SU-DHL-6 (cell line): ENCODE data around the gene ZNF292.

Source experiments
- CTCF ChIP-seq: fragments of 200-600 bp; sonication (generic); IDR thresholded peaks from one replicate; pipeline ENCODE4 v1.5.1; 2017; ENCODE audit warnings: antibody characterized with exemption, mild to moderate bottlenecking, low read length, moderate library complexity; ENCODE audit not compliant: insufficient read depth, poor library complexity, severe bottlenecking
- EZH2phosphoT487 ChIP-seq: fragments of 200-600 bp; sonication (generic), shearing (Covaris generic); conservative IDR thresholded peaks from 2 replicates; pipeline ENCODE4 v1.6.1; 2018; ENCODE audit warnings: mild to moderate bottlenecking, antibody characterized with exemption, low read length, moderate library complexity, mixed read lengths

- no peak for TF ChIP-seq CTCF
- TF ChIP-seq EZH2phosphoT487 = no peak
Observed at GRCh38 chr6:87161299-87161698, 5.9 kb downstream of the ZNF292 start.
